HG03460 (cell line): Measurements from ENCODE around the gene ADCY9.

Source experiments
- ATAC-seq: cut with Tn5 transposase; IDR thresholded peaks from one replicate; pipeline ENCODE4 v1.9.1; 2021; ENCODE audit not compliant: unreplicated experiment

ADCY9 gene

GRCh38 chr16:4008116-4008515, 108.1 kb downstream of the ADCY9 start:
- ATAC-seq: no peak

- ATAC-seq: no peak
Observed at GRCh38 chr16:4006397-4006999, 109.7 kb downstream of the ADCY9 start.

GRCh38 chr16:4005731-4006130, 110.5 kb downstream of the ADCY9 start:
- ATAC-seq: no peak

GRCh38 chr16:4005281-4005680, 111.0 kb downstream of the ADCY9 start:
- no peak for ATAC-seq

GRCh38 chr16:4004206-4004605, 112.0 kb downstream of the ADCY9 start:
- ATAC-seq: no peak

- no peak for ATAC-seq
Observed at GRCh38 chr16:4003576-4003975, 112.7 kb downstream of the ADCY9 start.

- ATAC-seq: no peak
Observed at GRCh38 chr16:4003166-4003565, 113.1 kb downstream of the ADCY9 start.

- ATAC-seq: no peak
Observed at GRCh38 chr16:4002121-4002520, 114.1 kb downstream of the ADCY9 start.

GRCh38 chr16:3999479-4000325, 116.5 kb downstream of the ADCY9 start:
- ATAC-seq: no peak

GRCh38 chr16:3998793-3999478, 117.3 kb downstream of the ADCY9 start:
- no peak for ATAC-seq

- no peak for ATAC-seq
Observed at GRCh38 chr16:3997231-3997841, 118.9 kb downstream of the ADCY9 start.

- no peak for ATAC-seq
Observed at GRCh38 chr16:3995001-3995400, 121.2 kb downstream of the ADCY9 start.

GRCh38 chr16:3993052-3993785, 123.0 kb downstream of the ADCY9 start:
- ATAC-seq: no peak

GRCh38 chr16:3992297-3993051, 123.8 kb downstream of the ADCY9 start:
- ATAC-seq: no peak

- no peak for ATAC-seq
Observed at GRCh38 chr16:3988824-3989223, 127.4 kb downstream of the ADCY9 start.

- ATAC-seq: no peak
Observed at GRCh38 chr16:3988011-3988410, 128.2 kb downstream of the ADCY9 start.

- no peak for ATAC-seq
Observed at GRCh38 chr16:3987231-3987630, 129.0 kb downstream of the ADCY9 start.

- ATAC-seq: no peak
Observed at GRCh38 chr16:3986235-3986544, 130.1 kb downstream of the ADCY9 start.

GRCh38 chr16:3984111-3985060, 131.9 kb downstream of the ADCY9 start:
- no peak for ATAC-seq
